Activated CD4-positive, alpha-beta memory T cell treated with anti-CD3 and anti-CD28 coated beads for 36 hours (primary cell): ENCODE data around the gene RHPN2. TPM values are rescaled to one million over a fixed set of nuclear protein-coding genes. Genes with fewer than 3 reads are reported as not detected.
A peak's percentile ranks its signal among the peaks of the same experiment; 100 is the strongest.

Experiments
- CTCF ChIA-PET: fragments of 350-600 bp; sonication (Branson Sonifier 250); formaldehyde crosslinking; loops from one replicate; lab custom pipeline; 2021; ENCODE audit warnings: antibody characterized with exemption, inconsistent platforms; lab: Charles Lee
- POLR2A ChIA-PET: fragments of 350-600 bp; sonication (Branson Sonifier 250); formaldehyde crosslinking; loops from one replicate; lab custom pipeline; 2021; ENCODE audit warnings: antibody characterized with exemption; lab: Charles Lee
- DNase-seq: peaks from one replicate; pipeline ENCODE4 v3.0.0-alpha.2; 2020
- H3K27ac Mint-ChIP-seq: one replicate; pipeline ENCODE4 v1.8.0; 2021; ENCODE audit warnings: mixed read lengths
- H3K27me3 Mint-ChIP-seq: one replicate; pipeline ENCODE4 v1.8.0; 2021; ENCODE audit warnings: mixed read lengths
- H3K36me3 Mint-ChIP-seq: one replicate; pipeline ENCODE4 v1.8.0; 2021; ENCODE audit warnings: mixed read lengths
- H3K4me1 Mint-ChIP-seq: one replicate; pipeline ENCODE4 v1.8.0; 2021; ENCODE audit warnings: low read depth, mixed read lengths
- H3K4me3 Mint-ChIP-seq: one replicate; pipeline ENCODE4 v1.8.0; 2021; ENCODE audit warnings: mild to moderate bottlenecking, mixed read lengths
- H3K9me3 Mint-ChIP-seq: one replicate; pipeline ENCODE4 v1.8.0; 2021; ENCODE audit warnings: mixed read lengths
- intact Hi-C: fragments of 100-400 bp; cut with micrococcal nuclease; formaldehyde crosslinking; loops from one replicate; pipeline ENCODE4 v1.15.1; 2023
- total RNA-seq, 2 experiments: library from RNA; stranded (reverse); gene quantifications; one replicate each; pipeline ENCODE4 v1.2.3, GENCODE V29; 2021

RHPN2 gene
- total RNA-seq, 2 experiments from 2014 or later, result 1.7 to 2.9 TPM

- Mint-ChIP-seq H3K27me3 (no peaks in the 10 kb centered on the region), H3K4me1 (no peaks in the 10 kb centered on the region), H3K27ac (no peak overlapping the region), H3K4me3 (no peak overlapping the region), H3K9me3 (no peaks in the 10 kb centered on the region), H3K36me3 (peaks cover 26% of the 10 kb centered on the region)
- DNase-seq, result no peak
- ChIA-PET CTCF (no interaction called here), POLR2A (no interaction called here)
- intact Hi-C loops, result no loop called here
Observed at GRCh38 chr19:33090179-33090578, 25.5 kb upstream of the RHPN2 start.

GRCh38 chr19:33089010-33089409 is 24.3 kb upstream of the RHPN2 start:
- Mint-ChIP-seq H3K4me3 (no peak overlapping the region), H3K4me1 (no peaks in the 10 kb centered on the region), H3K27me3 (no peaks in the 10 kb centered on the region), H3K9me3 (no peaks in the 10 kb centered on the region), H3K27ac (no peak overlapping the region), H3K36me3 (peaks cover 18% of the 10 kb centered on the region)
- ChIA-PET POLR2A (no interaction called here), CTCF (no interaction called here)
- DNase-seq, result no peak
- intact Hi-C loops, result no loop called here

- Mint-ChIP-seq H3K27ac (no peak overlapping the region), H3K4me3 (no peak overlapping the region), H3K9me3 (no peaks in the 10 kb centered on the region), H3K4me1 (peaks cover 7% of the 10 kb centered on the region), H3K36me3 (peaks cover 16% of the 10 kb centered on the region), H3K27me3 (no peaks in the 10 kb centered on the region)
- ChIA-PET CTCF (no interaction called here), POLR2A (no interaction called here)
- no peak for DNase-seq
- intact Hi-C loops, result no loop called here
Observed at GRCh38 chr19:33086955-33087354, 22.3 kb upstream of the RHPN2 start.

GRCh38 chr19:33085570-33086128 is 21.0 kb upstream of the RHPN2 start:
- H3K27ac Mint-ChIP-seq, result no peak overlapping the region
- no peak for DNase-seq
- peaks cover 20% of the 10 kb centered on the region for H3K4me1 Mint-ChIP-seq
- H3K9me3 Mint-ChIP-seq, result no peaks in the 10 kb centered on the region
- intact Hi-C loops, result no loop called here
- ChIA-PET POLR2A (no interaction called here), CTCF (no interaction called here)
- no peak overlapping the region for H3K4me3 Mint-ChIP-seq
- H3K36me3 Mint-ChIP-seq, result peaks cover 13% of the 10 kb centered on the region
- no peaks in the 10 kb centered on the region for H3K27me3 Mint-ChIP-seq

- Mint-ChIP-seq H3K27ac (peak within 1 kb of the TSS; percentile 83), H3K4me3 (peak within 1 kb of the TSS; percentile 94), H3K27me3 (no peaks in the 10 kb centered on the region), H3K36me3 (no peaks in the 10 kb centered on the region), H3K4me1 (peaks cover 23% of the 10 kb centered on the region), H3K9me3 (no peaks in the 10 kb centered on the region)
- intact Hi-C loops, result loop anchor here (2.0 kb wide), 1 partner anchor 108 kb away; the partner anchor contains the start of gene FAAP24
- DNase-seq, result peak; percentile 93
- POLR2A ChIA-PET, result interaction anchor here (0.5 to 1.3 kb wide), 3 partner anchors 19 to 179 kb away, joined by 3 to 4 read pairs (median 3); partner anchors contain the start of gene FAAP24
- CTCF ChIA-PET, result interaction anchor here (0.8 to 2.2 kb wide), 3 partner anchors 63 to 391 kb away, joined by 3 to 12 read pairs (median 8); no protein-coding TSS in a partner anchor
Observed at GRCh38 chr19:33080761-33081681, 16.3 kb upstream of the RHPN2 start, which contains the start of gene GPATCH1. GPATCH1 (plus strand) TSS chr19:33081181; CDS start chr19:33081194, 13 bp downstream.

GRCh38 chr19:33075519-33075918 is 10.8 kb upstream of the RHPN2 start:
- Mint-ChIP-seq H3K27me3 (peaks cover 4% of the 10 kb centered on the region), H3K4me3 (no peak overlapping the region), H3K9me3 (no peaks in the 10 kb centered on the region), H3K27ac (no peak overlapping the region), H3K4me1 (peaks cover 2% of the 10 kb centered on the region), H3K36me3 (no peaks in the 10 kb centered on the region)
- ChIA-PET CTCF (no interaction called here), POLR2A (no interaction called here)
- no peak for DNase-seq
- intact Hi-C loops, result no loop called here

GRCh38 chr19:33071887-33072286 is 7.2 kb upstream of the RHPN2 start:
- DNase-seq, result no peak
- Mint-ChIP-seq H3K4me3 (no peak overlapping the region), H3K27ac (no peak overlapping the region), H3K27me3 (peaks cover 4% of the 10 kb centered on the region), H3K9me3 (no peaks in the 10 kb centered on the region), H3K36me3 (no peaks in the 10 kb centered on the region), H3K4me1 (no peaks in the 10 kb centered on the region)
- CTCF ChIA-PET, result no interaction called here
- POLR2A ChIA-PET, result no interaction called here
- intact Hi-C loops, result no loop called here

- H3K4me1 Mint-ChIP-seq, result peaks cover 2% of the 10 kb centered on the region
- peaks cover 19% of the 10 kb centered on the region for H3K27me3 Mint-ChIP-seq
- ChIA-PET POLR2A (no interaction called here), CTCF (interaction anchor here (0.6 kb wide), 1 partner anchor 258 kb away, joined by 4 read pairs; no protein-coding TSS in a partner anchor)
- no peak overlapping the region for H3K27ac Mint-ChIP-seq
- H3K36me3 Mint-ChIP-seq, result no peaks in the 10 kb centered on the region
- no peak for DNase-seq
- no peaks in the 10 kb centered on the region for H3K9me3 Mint-ChIP-seq
- no peak overlapping the region for H3K4me3 Mint-ChIP-seq
- intact Hi-C loops, result no loop called here
Observed at GRCh38 chr19:33067121-33067520, 2.4 kb upstream of the RHPN2 start.

- ChIA-PET CTCF (interaction anchor here (0.6 kb wide), 1 partner anchor 258 kb away, joined by 4 read pairs; no protein-coding TSS in a partner anchor), POLR2A (no interaction called here)
- no peak overlapping the region for H3K4me3 Mint-ChIP-seq
Observed at GRCh38 chr19:33066543-33066942, 1.9 kb upstream of the RHPN2 start.

GRCh38 chr19:33064458-33064791 is 263 bp downstream of the RHPN2 start:
- peak overlapping the region; percentile 63 for H3K4me3 Mint-ChIP-seq
- peak; percentile 39 for DNase-seq
- ChIA-PET CTCF (no interaction called here), POLR2A (no interaction called here)
- intact Hi-C loops, result no loop called here
- no peaks in the 10 kb centered on the region for H3K36me3 Mint-ChIP-seq
- peaks cover 32% of the 10 kb centered on the region for H3K27me3 Mint-ChIP-seq
- peaks cover 2% of the 10 kb centered on the region for H3K4me1 Mint-ChIP-seq
- H3K9me3 Mint-ChIP-seq, result no peaks in the 10 kb centered on the region
- no peak overlapping the region for H3K27ac Mint-ChIP-seq

More at GRCh38 chr19:33066543-33066942, 1.9 kb upstream of the RHPN2 start:
- Mint-ChIP-seq H3K27ac (no peak overlapping the region), H3K36me3 (no peaks in the 10 kb centered on the region), H3K9me3 (no peaks in the 10 kb centered on the region), H3K4me1 (peaks cover 2% of the 10 kb centered on the region), H3K27me3 (peaks cover 20% of the 10 kb centered on the region)
- no peak for DNase-seq
- intact Hi-C loops, result no loop called here

GRCh38 chr19:33063753-33064457 is 783 bp downstream of the RHPN2 start:
- DNase-seq, result no peak
- Mint-ChIP-seq H3K27ac (no peak overlapping the region), H3K4me3 (peak overlapping the region; percentile 63), H3K27me3 (peaks cover 33% of the 10 kb centered on the region), H3K36me3 (no peaks in the 10 kb centered on the region), H3K9me3 (no peaks in the 10 kb centered on the region), H3K4me1 (peaks cover 2% of the 10 kb centered on the region)
- ChIA-PET CTCF (no interaction called here), POLR2A (no interaction called here)
- intact Hi-C loops, result no loop called here

- H3K4me3 Mint-ChIP-seq, result no peak overlapping the region
- POLR2A ChIA-PET, result no interaction called here
- CTCF ChIA-PET, result no interaction called here
Observed at GRCh38 chr19:33063356-33063752, 1.3 kb downstream of the RHPN2 start.

More at GRCh38 chr19:33063356-33063752, 1.3 kb downstream of the RHPN2 start:
- Mint-ChIP-seq H3K4me1 (peaks cover 2% of the 10 kb centered on the region), H3K36me3 (no peaks in the 10 kb centered on the region), H3K9me3 (no peaks in the 10 kb centered on the region), H3K27me3 (peaks cover 33% of the 10 kb centered on the region), H3K27ac (no peak overlapping the region)
- intact Hi-C loops, result no loop called here
- DNase-seq, result no peak
